DLD1 (cell line): ENCODE data around the gene CSNK1D.

ENCODE experiments used
- in situ Hi-C: cut with HindIII; loops from 2 replicates; pipeline ENCODE4 v1.10.0; 2017; ENCODE audit warnings: low sequenced_read_pairs

Gene CSNK1D

DNA sequence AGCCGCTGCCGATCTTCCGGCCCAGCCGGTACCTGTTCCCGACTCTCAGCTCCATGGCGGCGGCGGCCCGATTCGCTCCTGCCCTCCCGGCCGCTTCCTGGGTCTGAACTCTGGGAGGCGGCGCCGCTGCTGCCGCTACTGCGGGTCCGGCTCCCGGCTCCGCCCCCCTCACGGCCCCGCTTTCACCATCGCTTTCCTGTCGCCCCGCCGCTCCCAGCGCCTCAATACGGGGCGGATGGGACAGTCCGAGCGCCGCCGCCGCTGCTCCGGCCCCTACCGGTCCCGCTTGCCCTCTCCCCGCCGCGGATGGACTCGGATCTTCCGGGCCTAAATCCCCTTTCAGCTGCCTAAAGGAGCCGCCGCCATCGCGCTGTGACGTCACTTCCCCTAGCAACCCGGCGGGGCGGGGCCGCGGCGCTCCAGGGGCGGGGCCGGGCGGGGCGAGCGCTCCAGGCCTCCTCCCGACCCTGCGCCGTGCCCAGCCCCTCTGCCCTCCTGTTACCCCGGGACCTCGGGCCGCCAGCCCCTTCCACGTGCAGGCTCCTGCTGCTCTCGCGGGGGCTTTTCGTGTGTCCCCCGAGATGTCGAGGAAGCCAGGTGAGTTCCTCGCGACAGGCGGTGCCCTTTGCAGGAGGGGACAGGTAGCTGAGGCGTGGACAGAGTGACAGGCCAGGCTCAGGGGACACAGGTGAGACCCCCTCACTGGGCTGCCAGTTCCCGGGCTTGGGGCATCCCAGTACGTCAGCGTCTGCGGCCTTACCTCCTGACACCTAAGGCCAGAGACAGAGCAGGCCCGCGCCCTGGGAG is at the start of gene CSNK1D:
CSNK1D (minus strand) TSS at position 374 of the 807 bp plus-strand sequence; CDS start at position 55, 319 bp downstream.
- in situ Hi-C loops: no loop called here

DNA sequence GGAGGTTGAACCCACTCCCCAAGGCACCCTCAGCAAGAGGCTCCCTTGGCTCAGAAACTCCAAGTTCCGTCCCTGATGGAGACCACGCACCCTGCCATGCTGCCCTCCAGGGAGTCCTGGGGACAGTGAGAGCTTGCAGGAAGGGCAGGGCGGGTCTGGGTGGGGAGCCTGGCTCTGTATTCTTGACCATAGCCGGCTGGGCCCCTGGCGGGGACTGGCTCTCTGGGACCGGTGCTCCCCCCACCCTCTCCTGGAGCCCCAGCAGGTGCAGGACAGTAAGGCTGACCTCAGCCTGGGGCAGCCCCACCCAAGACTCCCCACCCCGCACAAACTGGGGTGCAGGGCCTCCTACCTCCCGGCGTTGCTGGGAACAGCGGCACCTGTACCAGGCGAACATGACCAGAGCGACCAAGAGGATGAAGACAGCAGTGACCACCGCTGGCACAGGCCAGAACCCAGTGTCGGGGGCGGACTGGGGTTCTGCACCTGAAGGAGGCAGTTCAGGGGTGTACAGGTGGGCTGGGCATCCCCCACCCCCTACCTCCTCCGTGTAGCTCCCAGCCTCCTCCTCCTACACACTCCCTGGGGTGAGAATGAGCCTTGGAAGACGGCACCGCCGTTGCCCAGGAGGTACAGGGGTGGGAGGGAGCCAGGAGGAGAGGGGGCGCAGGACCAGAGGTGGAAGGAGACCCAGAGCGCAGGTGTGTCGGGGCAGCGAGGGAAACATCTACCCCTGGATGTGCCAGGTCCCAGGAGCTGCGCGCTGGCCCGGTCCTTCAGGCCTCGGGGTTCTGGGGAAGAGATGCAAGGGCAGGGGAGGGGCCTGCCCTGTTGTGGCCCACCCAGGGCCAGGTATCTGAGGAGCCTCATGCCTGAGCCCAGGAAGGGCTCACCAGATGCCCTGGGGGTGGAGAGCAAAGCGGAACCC is 49.3 kb upstream of the CSNK1D start:
- in situ Hi-C loops: no loop called here

DNA sequence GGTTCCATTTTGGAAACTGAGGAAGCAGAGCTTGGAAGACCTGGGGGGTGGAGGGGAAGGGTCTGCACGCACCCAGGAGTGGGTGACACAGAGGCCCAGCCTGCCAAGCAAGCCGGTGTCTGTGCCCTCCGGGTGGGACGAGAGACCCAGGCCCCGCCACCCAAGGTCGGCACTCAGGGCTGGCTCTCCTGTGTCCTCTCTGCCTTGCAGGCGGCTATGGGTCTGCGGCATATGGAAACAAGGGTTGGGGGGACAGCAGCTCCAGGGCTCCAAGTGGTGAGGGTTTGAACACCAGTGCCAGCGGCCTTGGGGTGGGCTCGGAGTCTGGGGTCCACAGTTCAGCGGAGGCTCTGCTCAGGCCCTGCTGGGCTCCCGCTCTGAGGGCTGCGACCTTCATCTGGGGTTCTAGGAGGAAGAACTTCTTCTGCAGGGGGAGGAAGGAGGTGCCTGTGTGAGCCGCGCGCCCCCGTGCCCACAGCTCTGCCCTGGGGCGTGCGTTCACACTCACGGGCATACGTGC is 48.5 kb upstream of the CSNK1D start:
- in situ Hi-C loops: no loop called here

DNA sequence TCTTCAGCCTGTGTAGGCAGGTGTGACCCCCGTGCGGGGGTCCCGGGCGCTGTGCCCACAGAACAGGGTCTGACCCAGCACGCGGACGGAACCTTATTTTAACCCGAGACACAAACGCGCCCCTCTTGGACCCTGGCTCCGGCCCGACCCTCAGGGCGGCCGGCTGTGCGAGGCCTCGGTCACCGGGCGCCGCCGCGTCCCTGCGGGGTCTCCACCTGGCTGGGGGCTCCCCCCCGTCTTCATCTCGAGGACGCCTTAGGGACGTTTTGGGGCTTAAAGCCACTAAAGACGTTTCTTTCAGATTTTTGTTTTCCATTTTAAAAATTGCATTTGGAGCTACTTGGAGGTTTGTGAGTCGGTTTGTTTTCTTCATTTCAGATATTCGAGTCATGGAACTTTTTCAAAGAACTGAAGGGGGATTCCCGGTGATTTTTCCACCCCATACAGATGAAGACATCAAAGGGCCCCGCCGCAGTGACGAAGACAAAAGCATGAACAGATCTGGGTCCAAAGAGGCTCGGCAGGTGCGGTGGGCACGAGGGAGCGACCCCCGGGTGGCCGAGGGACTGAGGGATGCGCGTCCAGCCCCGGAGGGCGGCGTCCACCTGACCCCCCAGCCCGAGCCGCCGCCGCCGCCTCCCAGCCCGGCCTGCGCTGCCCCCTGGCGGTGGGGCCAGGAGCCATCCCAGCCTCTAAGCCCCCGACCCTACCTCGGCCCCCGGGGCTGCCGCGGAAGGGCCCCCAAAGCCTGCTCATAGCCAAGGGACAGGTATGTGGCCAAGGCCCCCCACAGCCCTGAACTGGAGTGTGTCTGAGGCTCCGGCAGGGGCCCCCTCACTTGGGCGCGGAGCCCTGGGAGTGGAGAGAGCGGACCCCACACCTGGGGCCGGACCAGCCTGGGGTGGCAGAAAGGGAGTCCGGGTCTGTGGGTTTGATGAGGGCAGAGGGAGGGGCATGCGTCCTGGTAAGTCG is 47.7 kb upstream of the CSNK1D start:
- in situ Hi-C loops: no loop called here

DNA sequence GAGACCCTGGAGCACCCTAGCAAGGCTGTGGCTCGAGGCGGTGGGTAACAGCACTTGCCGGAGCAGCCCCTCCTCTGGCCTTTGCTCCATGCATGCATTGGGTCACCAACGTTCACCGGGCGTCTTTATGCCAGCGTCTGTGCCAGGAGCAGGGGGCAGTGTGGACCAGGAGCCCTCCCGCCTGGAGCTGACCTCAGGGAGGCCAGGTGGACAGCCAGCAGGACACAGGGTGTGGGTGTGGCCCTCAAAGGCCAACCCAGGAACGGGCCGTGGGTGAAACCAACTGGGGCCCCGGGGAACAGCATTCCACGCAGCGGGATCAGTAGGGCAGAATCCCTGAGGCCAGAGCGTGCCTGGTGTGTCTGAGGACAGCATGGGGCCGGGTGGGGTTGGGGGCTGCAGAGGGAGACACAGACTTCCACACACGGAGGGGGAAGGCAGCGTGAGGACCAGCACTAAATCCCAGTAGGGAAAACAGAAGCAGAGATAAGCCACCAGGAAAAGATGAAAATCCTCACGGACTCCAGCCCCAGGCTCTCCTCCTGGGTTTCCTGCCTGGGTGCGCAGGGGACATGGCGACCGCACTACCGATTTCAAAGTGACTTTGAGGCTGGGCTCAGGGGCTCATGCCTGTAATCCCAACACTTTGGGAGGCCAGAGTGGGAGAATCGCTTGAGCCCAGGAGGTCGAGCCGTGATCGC is 46.8 kb upstream of the CSNK1D start:
- in situ Hi-C loops: no loop called here

DNA sequence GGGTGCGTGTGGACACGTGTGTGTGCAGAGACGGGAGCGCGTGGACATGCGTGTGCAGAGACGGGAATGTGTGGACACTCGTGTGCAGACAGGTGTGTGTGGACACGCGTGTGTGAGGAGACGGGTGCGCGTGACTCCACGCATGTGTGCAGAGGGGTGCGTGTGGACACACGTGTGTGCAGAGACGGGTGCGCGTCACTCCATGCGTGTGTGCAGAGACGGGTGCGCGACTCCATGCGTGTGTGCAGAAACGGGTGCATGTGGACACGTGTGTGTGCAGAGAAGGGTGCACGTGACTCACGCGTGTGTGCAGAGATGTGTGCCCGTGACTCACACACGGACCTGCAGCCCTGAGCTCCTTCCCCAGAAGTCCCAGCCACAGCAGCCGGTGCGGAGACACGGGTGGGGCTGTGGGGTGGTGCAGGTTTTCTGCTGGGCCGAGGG is 46.1 kb upstream of the CSNK1D start:
- in situ Hi-C loops: no loop called here

DNA sequence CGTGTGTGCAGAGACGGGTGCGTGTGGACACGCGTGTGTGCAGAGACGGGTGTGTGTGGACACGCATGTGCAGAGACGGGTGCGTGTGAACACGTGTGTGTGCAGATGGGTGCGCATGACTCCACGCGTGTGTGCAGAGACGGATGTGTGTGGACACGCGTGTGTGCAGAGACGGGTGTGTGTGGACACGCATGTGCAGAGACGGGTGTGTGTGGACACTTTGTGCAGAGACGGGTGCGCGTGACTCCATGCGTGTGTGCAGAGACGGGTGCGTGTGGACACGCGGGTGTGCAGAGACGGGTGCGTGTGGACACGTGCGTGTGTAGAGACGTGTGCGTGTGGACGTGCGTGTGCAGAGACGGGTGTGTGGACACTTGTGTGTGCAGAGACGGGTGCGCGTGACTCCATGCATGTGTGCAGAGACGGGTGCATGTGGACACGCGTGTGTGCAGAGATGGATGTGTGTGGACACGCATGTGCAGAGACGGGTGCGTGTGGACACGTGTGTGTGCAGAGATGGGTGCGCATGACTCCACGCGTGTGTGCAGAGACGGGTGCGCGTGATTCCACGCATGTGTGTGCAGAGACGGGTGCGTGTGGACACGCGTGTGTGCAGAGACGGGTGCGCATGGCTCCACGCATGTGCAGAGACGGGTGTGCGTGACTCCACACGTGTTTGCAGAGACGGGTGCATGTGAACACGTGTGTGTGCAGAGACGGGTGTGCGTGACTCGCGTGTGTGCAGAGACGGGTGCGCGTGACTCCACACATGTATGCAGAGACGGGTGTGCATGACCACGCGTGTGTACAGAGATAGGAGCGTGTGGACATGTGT is 45.5 kb upstream of the CSNK1D start:
- in situ Hi-C loops: no loop called here

DNA sequence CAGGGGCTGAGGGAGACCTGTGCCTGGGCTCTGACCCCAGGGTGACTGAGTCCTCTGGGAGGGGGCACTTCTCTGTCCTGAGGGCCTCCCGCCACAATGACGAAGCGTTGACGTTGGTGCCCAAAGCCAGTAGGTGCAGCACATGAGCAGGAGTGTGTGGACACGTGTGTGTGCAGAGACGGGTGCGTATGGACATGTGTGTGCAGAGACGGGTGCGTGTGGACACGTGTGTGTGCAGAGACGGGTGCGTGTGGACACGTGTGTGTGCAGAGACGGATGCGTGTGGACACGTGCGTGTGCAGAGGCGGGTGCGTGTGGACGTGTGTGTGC is 44.6 kb upstream of the CSNK1D start:
- in situ Hi-C loops: no loop called here

DNA sequence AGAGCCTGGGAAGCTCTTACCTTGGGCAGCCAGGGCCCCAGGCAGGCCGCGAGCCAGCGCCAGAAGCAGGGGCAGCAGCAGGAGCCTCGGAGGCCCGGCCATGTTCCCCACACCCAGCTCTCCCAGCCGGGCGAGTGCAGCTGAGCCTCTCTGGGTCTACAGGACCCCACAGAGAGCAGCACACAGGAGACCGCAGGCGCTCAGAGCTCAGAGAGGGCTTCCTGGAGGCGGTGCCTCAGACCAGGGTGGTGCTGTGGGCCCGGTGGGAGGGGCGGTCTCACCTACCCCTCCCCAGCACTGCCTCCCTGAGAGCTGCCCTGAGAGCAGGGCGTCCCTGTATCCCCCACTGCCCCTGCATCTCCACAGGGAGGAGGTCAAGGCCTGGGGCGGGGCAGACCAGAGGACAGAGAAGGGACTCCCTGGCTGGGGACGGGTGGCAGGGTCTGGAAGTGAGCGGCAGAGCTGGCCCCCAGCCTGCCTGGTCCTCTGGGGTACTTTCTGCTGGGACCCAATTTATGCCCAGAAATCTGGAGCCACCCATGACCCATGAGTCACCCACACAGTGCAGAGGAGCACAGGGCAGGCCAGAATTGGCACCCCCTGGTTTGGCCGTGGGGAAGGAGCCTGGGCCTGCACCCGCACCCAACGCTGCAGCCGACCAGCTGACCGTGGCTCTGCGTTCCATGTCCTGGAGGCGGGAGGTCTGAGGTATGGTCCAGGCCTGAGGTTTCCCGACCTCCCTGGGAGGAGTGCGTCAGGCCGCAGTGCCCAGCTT is 44.1 kb upstream of the CSNK1D start, which contains the start of gene CD7:
CD7 (minus strand) TSS at position 215 of the 775 bp plus-strand sequence; CDS start at position 102, 113 bp downstream.
- in situ Hi-C loops: no loop called here

DNA sequence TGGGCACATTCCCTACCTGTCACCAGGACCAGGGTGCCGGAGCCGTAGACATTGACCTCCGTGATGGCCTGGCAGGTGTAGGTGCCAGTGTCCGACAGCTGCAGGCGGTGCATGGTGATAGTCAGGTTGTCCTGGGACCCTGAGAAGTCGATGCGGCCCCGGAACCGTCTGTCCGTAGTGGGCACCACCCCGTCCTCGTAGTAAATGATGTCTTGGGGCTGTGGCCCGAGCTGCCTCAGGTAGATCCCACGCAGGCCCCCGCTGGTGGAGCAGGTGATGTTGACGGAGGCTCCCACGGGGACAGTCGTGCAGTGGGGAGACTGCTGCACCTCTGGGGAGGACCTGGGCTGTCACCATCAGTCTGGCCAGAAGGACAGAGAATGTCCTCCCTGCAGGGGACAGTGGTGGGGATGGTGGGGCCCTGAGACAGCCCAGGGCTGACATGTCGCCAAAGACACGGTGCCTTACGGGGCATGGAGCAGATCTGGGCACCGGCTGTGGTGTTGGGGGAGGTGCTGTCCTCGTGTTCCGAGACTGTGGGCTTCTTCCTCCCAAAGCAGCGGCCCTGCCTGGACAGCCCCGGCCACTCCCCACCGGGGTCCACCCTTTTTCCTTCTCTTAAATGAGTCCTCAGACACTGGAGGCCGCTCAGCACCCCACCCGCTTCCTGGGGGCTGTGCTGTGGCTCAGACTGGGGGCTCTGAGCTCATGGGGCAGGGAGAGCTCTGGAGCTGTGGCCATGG is 43.3 kb upstream of the CSNK1D start:
- in situ Hi-C loops: no loop called here

DNA sequence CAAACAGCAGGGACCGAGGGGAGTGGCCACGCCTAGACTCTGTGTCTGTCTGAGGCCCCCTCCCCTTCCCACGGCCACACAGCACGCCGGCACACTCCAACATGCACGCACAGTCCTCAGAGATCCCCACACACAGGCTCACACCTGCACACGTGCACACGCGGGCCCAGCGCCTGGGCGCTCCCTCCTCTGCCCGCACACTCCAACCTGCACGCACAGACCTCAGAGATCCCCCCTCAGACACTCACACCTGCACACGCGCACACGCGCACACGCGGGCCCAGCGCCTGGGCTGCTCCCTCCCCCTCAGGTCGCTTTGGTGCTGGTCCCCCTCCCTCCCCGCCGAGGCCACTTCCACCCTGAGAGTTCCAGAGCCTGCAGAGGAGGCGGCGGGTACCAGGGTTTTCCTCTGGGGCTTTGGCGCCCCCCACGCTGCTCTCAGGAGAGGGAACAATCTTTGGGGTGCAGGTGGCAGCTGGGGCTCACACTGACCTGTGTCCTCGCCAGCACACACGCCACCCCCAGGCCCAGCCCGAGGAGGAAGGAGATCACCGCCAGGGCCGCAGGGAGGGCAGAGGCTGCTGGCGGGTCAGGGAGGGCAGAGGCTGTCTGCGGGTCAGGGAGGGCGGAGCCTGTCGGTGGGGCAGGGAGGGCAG is 42.3 kb upstream of the CSNK1D start:
- in situ Hi-C loops: no loop called here

DNA sequence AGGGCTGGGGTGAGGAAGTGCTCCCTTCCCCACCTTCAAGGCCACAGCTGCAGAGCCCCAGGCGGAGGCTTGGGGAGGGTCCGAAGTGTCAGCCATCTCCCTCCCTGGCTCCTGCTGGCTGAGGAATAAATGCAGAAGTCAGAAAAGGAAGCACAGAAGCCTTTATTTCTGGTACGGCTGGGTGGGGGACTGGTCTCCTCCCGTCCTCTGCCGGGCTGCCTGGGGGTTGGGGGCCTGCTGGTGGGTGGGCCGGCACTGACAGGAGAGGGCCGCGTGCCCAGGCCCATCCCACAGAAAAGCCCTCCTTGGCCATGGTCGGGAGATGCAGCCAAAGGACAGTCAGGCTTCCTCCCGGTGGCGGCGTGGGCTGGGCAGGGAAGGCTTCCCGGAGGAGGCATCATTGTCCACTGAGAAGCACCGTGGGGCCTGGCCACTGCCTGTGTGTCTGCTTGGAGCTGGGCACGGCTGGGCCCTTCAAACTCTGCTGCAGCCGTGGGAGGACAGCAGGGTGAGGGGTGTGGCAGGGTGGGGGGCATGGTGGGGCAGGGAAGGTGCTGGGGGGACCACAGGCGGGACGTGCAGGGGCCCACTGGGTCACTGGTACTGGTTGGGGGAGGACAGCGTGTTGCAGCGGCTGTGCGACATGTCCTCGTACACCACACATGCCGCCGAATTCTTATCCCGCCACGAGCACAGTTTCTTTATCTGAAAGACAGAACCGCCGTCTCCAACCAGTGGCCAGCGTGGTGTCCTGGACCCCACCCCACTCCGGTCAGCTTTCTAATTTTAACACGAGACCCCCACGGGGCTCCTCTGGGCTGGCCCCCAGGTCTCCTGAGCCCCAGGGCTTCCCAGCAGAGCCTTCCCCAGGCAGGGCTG is 41.5 kb upstream of the CSNK1D start:
- in situ Hi-C loops: no loop called here

DNA sequence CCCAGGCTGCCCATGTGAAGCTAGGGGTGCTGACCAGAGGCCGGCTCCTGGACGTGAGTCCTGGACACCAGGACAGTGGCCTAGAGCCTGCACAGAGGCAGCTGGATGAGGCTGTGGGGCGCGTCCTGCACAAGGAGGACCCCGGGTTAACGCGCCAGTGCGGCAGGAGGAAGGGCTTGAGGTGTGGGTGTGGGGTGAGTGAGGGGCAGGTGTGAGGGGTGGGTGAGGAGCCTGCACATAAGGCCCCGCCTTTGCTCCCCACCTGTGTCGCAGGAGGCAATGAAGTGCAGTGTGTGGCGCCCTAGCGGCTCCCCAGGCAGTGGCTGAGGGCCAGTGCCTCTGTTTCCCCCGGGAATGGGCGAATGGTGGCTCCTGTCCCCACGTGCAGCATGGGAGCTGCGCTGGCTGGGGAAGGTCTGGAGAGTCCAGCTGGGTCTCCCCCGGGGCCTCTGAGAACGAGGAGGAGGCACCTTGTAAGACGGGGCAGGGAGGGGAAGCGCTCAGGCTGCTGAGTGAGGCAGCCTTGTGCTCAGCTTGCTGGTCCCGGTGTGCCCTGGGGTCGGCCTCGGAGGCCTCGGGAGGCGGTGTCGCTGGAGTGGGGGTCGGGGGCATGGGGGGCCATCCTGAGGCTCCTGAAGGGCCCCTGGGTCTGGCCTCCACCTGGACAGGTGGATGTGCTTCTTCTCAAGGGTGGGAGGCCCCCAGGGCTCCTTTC is 40.7 kb upstream of the CSNK1D start:
- in situ Hi-C loops: no loop called here

DNA sequence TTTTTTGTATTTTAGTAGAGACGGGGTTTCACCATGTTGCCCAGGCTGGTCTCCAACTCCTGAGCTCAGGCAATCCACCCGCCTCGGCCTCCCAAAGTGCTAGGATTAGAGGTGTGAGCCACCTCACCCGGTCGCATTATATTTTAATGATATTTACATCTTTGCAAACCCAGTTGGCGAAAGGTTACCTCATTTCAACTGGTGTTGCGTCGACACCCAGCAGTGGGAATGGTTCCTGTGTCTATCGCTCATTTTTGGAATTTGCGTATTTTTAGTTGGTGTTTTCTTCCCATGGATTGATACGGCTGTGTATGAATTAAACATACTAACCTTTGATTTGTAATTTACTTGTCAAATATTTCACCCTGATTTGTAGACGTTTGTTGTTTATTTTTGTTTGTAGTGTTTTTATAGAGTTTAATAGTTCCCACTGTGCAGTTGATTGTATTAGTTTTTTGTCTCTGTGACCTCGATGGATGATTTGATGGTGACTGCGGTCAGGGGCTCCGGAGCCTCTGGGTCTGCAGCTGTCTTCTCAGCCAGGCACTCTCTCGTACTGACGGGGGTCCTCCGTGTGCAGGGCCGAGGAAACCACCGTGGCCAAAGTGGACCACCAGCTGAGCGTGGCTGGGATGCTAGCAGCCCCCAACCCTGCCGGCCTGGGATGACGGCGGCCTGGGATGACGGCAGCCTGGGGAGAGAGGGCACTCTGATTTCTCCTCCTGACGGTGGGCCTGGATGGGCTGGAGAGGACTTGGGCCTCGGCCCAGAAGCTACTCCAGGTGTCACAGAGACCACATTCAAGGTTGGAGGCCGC is 39.9 kb upstream of the CSNK1D start:
- in situ Hi-C loops: no loop called here

DNA sequence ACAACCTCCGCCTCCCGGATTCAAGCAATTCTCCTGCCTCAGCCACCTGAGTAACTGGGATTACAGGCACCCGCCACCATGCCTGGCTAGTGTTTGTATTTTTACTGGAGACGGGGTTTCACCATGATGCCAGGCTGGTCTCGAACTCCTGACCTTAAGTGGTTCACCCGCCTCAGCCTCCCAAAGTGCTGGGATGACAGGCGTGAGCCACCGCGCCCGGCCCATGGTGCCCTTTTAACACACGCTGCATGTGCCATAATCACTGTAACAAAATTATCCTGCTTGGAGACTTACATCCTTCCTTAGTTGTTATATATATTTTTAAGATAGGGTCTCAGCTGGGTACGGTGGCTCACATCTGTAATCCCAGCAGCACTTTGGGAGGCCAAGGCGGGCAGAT is 38.5 kb upstream of the CSNK1D start:
- in situ Hi-C loops: no loop called here
